H9 (cell line): Measurements from ENCODE around the gene ISY1. TPM values are rescaled to one million over a fixed set of nuclear protein-coding genes. Genes with fewer than 3 reads are reported as not detected.

Experiments
- DNase-seq: peaks from one replicate; pipeline ENCODE4 v3.0.0-alpha.2; 2017
- H2AFZ ChIP-seq: one replicate; pipeline ENCODE4 v1.6.1; 2013; ENCODE audit warnings: mild to moderate bottlenecking, low read length, control low read depth, moderate library complexity
- H2AK5ac ChIP-seq: 2 replicates; pipeline ENCODE4 v1.6.1; 2013; ENCODE audit warnings: low read length, control low read depth, mixed read lengths; ENCODE audit not compliant: insufficient read length
- H2BK120ac ChIP-seq: one replicate; pipeline ENCODE4 v1.6.1; 2013; ENCODE audit warnings: low read depth, mild to moderate bottlenecking, low read length, control low read depth, inconsistent platforms; ENCODE audit not compliant: poor library complexity, severe bottlenecking
- H2BK12ac ChIP-seq: 2 replicates; pipeline ENCODE4 v1.6.1; 2013; ENCODE audit warnings: low read length, control low read depth, mixed read lengths, low read depth; ENCODE audit not compliant: insufficient read length
- H2BK15ac ChIP-seq: 2 replicates; pipeline ENCODE4 v1.6.1; 2013; ENCODE audit warnings: low read depth, low read length, control low read depth
- H2BK20ac ChIP-seq: one replicate; pipeline ENCODE4 v1.6.1; 2013; ENCODE audit warnings: low read depth, mild to moderate bottlenecking, low read length, control low read depth, inconsistent platforms; ENCODE audit not compliant: poor library complexity, severe bottlenecking
- H2BK5ac ChIP-seq: 2 replicates; pipeline ENCODE4 v1.6.1; 2013; ENCODE audit warnings: low read length, control low read depth, mixed read lengths; ENCODE audit not compliant: insufficient read length
- H3K14ac ChIP-seq: 2 replicates; pipeline ENCODE4 v1.6.1; 2013; ENCODE audit warnings: low read length, control low read depth; ENCODE audit not compliant: insufficient read depth
- H3K18ac ChIP-seq: 2 replicates; pipeline ENCODE4 v1.6.1; 2013; ENCODE audit warnings: low read depth, mild to moderate bottlenecking, mixed read lengths, low read length, control low read depth; ENCODE audit not compliant: insufficient read length
- H3K23ac ChIP-seq: 2 replicates; pipeline ENCODE4 v1.6.1; 2013; ENCODE audit warnings: low read length, control low read depth, mixed read lengths, low read depth; ENCODE audit not compliant: insufficient read length
- H3K23me2 ChIP-seq: 2 replicates; pipeline ENCODE4 v1.6.1; 2013; ENCODE audit warnings: low read depth, mild to moderate bottlenecking, mixed read lengths, low read length, control low read depth; ENCODE audit not compliant: insufficient read length, poor library complexity, severe bottlenecking
- H3K27ac ChIP-seq: 2 replicates; pipeline ENCODE4 v1.5.1; 2013; ENCODE audit warnings: low read length, control low read depth, mixed read lengths, low read depth; ENCODE audit not compliant: insufficient read length
- H3K27me3 ChIP-seq: 2 replicates; pipeline ENCODE4 v1.6.1; 2013; ENCODE audit warnings: low read length, control low read depth, inconsistent platforms; ENCODE audit not compliant: insufficient read depth
- H3K4ac ChIP-seq: 2 replicates; pipeline ENCODE4 v1.6.1; 2013; ENCODE audit warnings: low read depth, mild to moderate bottlenecking, control low read depth, inconsistent platforms, low read length, moderate library complexity
- H3K4me1 ChIP-seq: 2 replicates; pipeline ENCODE4 v1.6.1; 2013; ENCODE audit warnings: low read length, control low read depth, inconsistent platforms; ENCODE audit not compliant: insufficient read depth
- H3K4me2 ChIP-seq: 2 replicates; pipeline ENCODE4 v1.6.1; 2013; ENCODE audit warnings: low read length, control low read depth, mixed read lengths; ENCODE audit not compliant: insufficient read length, insufficient read depth
- H3K56ac ChIP-seq: 2 replicates; pipeline ENCODE4 v1.6.1; 2013; ENCODE audit warnings: low read depth, mild to moderate bottlenecking, mixed read lengths, low read length, control low read depth; ENCODE audit not compliant: insufficient read length
- H3K79me1 ChIP-seq: 2 replicates; pipeline ENCODE4 v1.6.1; 2013; ENCODE audit warnings: low read depth, mild to moderate bottlenecking, moderate library complexity, low read length, control low read depth, inconsistent platforms; ENCODE audit not compliant: insufficient read depth, poor library complexity, severe bottlenecking
- H3K79me2 ChIP-seq: 2 replicates; pipeline ENCODE4 v1.6.1; 2013; ENCODE audit warnings: low read length, control low read depth, inconsistent platforms; ENCODE audit not compliant: insufficient read depth
- H3K9ac ChIP-seq: 2 replicates; pipeline ENCODE4 v1.6.1; 2013; ENCODE audit warnings: low read length, control low read depth, mixed read lengths; ENCODE audit not compliant: insufficient read length; ENCODE audit errors: extremely low read depth
- H3K9me3 ChIP-seq: one replicate; pipeline ENCODE4 v1.6.1; 2013; ENCODE audit warnings: low read depth, low read length, inconsistent platforms; ENCODE audit not compliant: control insufficient read depth
- H3T11ph ChIP-seq: one replicate; pipeline ENCODE4 v1.6.1; 2013; ENCODE audit warnings: mild to moderate bottlenecking, low read length, control low read depth, inconsistent platforms
- H4K20me1 ChIP-seq: one replicate; pipeline ENCODE4 v1.6.1; 2013; ENCODE audit not compliant: control insufficient read depth, insufficient read length, insufficient read depth
- H4K5ac ChIP-seq: 2 replicates; pipeline ENCODE4 v1.6.1; 2013; ENCODE audit warnings: low read depth, mild to moderate bottlenecking, mixed read lengths, low read length, control low read depth; ENCODE audit not compliant: insufficient read length
- H4K8ac ChIP-seq: replicated peaks from 2 replicates; pipeline ENCODE4 v1.6.1; 2013; ENCODE audit warnings: low read length, control low read depth, mixed read lengths, low read depth; ENCODE audit not compliant: insufficient read length
- H4K91ac ChIP-seq: 2 replicates; pipeline ENCODE4 v1.6.1; 2013; ENCODE audit warnings: low read depth, mild to moderate bottlenecking, moderate library complexity, mixed read lengths, low read length, control low read depth; ENCODE audit not compliant: insufficient read length
- H3K27ac Mint-ChIP-seq, 3 experiments: 2 replicates in 2 of 3; 3 replicates in 1 of 3; pipeline ENCODE4 v1.8.0; 2020 to 2021; ENCODE audit warnings: mixed read lengths in 3 of 3, mild to moderate bottlenecking in 1 of 3, moderate library complexity in 1 of 3
- H3K27me3 Mint-ChIP-seq: 2 replicates; pipeline ENCODE4 v1.8.0; 2021; ENCODE audit warnings: low read depth, mild to moderate bottlenecking, moderate library complexity, mixed read lengths
- H3K36me3 Mint-ChIP-seq, 3 experiments: 2 replicates in 2 of 3; 3 replicates in 1 of 3; pipeline ENCODE4 v1.8.0; 2020 to 2021; ENCODE audit warnings: low read depth in 3 of 3, mixed read lengths in 3 of 3; ENCODE audit not compliant: insufficient read depth in 1 of 3
- H3K4me1 Mint-ChIP-seq, 2 experiments: 2 replicates each; pipeline ENCODE4 v1.8.0; 2020; ENCODE audit warnings: mixed read lengths in 2 of 2
- H3K4me3 Mint-ChIP-seq, 2 experiments: 2 replicates in 1 of 2; 3 replicates in 1 of 2; pipeline ENCODE4 v1.8.0; 2020 to 2021; ENCODE audit warnings: mild to moderate bottlenecking in 2 of 2, mixed read lengths in 2 of 2, moderate library complexity in 1 of 2
- H3K9me3 Mint-ChIP-seq, 2 experiments: 2 replicates in 1 of 2; 3 replicates in 1 of 2; pipeline ENCODE4 v1.8.0; 2020; ENCODE audit warnings: mild to moderate bottlenecking in 2 of 2, mixed read lengths in 2 of 2, moderate library complexity in 1 of 2
- CTCF ChIP-seq: fragments of 200-600 bp; sonication (generic); conservative IDR thresholded peaks from 3 replicates; pipeline ENCODE4 v1.8.0; 2021; ENCODE audit warnings: antibody characterized with exemption, mild to moderate bottlenecking
- WGBS: extraction: QIAGEN DNeasy Blood & Tissue Kit; methylation state at CpG from one replicate; pipeline ENCODE4 v1.1.7; 2013; ENCODE audit warnings: missing lambda C conversion rate, low lambda C conversion rate, mixed read lengths; ENCODE audit not compliant: insufficient read length; ENCODE audit errors: extremely low coverage; 5-methylcytosine and 5-hydroxymethylcytosine counted together
- total RNA-seq: library from RNA; stranded (reverse); gene quantifications from 2 replicates; pipeline ENCODE4 v1.2.1, GENCODE V29; 2021

ISY1 gene
- total RNA-seq, 1 experiment from 2014 or later, result 28.1 TPM

GRCh38 chr3:129182390-129183185 lies 21.7 kb upstream of the ISY1 start:
- Histone ChIP-seq H2AK5ac (no peak overlapping the region), H2AFZ (no peak overlapping the region), H4K8ac (no peak overlapping the region), H4K20me1 (no peaks in the 10 kb centered on the region), H3T11ph (peak overlapping the region; percentile 10), H3K4me2 (peak overlapping the region; percentile 79), H2BK12ac (no peak overlapping the region), H3K79me1 (no peaks in the 10 kb centered on the region), H3K27ac (peak overlapping the region; percentile 44), H3K27me3 (no peaks in the 10 kb centered on the region), H2BK5ac (peak overlapping the region; percentile 91), H3K9me3 (no peaks in the 10 kb centered on the region), H3K56ac (peak overlapping the region; percentile 89), H3K14ac (peak overlapping the region; percentile 99), H4K91ac (peak overlapping the region; percentile 99), H2BK20ac (no peak overlapping the region), H3K23ac (no peak overlapping the region), H3K18ac (peak overlapping the region; percentile 96), H3K23me2 (peaks cover 11% of the 10 kb centered on the region), H2BK15ac (no peak overlapping the region), H4K5ac (peak overlapping the region; percentile 99), H3K4me1 (no peaks in the 10 kb centered on the region), H3K79me2 (peaks cover 54% of the 10 kb centered on the region), H3K4ac (peak overlapping the region; percentile 97), H3K9ac (peak overlapping the region; percentile 100), H2BK120ac (peak overlapping the region; percentile 89)
- no CpG with 5 or more reads among the region's 24 CpGs for WGBS
- H3K4me1 Mint-ChIP-seq, result peaks cover 25 to 27% of the 10 kb centered on the region in 2 experiments
- H3K36me3 Mint-ChIP-seq, result peaks cover 29 to 44% (median 42%) of the 10 kb centered on the region in 3 experiments
- no peaks in the 10 kb centered on the region for H3K9me3 Mint-ChIP-seq
- H3K27ac Mint-ChIP-seq, result peak overlapping the region; percentile 95 to 100 (median 99)
- TF ChIP-seq CTCF, result no peak
- no peak for DNase-seq
- peak overlapping the region; percentile 94 to 98 for H3K4me3 Mint-ChIP-seq
- no peaks in the 10 kb centered on the region for H3K27me3 Mint-ChIP-seq
